HG03108 (cell line): Measurements from ENCODE around the gene ATP8B4.
"Not testable (repeated sequence)": the region's sequence is repeated elsewhere in the genome, so short reads cannot be mapped to it uniquely, and the experiment has no call there.

Source experiments
- ATAC-seq: cut with Tn5 transposase; IDR thresholded peaks from one replicate; pipeline ENCODE4 v1.9.1; 2021; ENCODE audit warnings: moderate library complexity; ENCODE audit not compliant: unreplicated experiment

ATP8B4 gene

DNA sequence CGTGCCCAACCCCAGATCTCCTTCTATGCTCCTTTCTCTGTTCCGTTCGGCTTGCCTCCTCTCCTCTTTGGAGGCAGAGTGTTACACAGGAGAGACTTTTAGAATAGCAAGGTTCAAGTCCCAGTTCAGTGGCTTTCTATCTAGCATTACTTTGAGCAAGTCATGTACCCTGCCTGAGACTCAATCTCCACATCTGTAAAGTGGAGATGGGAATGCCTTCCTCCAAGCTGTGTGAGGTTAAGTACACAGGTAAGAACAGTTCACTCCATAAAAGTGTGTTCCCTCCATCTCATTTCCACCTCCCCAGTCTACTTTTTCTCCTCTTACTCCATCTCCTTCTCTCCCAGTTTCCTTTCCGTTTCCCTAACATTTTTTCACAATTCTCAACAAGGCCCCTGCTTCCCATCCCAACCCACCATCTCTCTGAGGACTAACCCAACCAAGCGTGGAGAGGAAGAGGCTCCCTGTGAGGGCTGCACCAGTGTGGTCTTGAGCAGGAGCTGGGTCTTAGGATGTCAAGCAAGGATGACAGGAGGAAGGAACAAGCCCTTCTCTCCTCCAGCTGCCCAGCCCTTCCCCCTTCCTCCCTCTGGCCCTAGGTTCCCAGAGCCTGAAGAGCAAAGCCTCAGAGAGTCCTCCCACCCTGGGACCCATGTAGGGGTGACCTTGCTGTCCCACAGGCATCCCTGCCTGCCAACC lies 6.4 kb downstream of the ATP8B4 start:
- ATAC-seq, result no peak

DNA sequence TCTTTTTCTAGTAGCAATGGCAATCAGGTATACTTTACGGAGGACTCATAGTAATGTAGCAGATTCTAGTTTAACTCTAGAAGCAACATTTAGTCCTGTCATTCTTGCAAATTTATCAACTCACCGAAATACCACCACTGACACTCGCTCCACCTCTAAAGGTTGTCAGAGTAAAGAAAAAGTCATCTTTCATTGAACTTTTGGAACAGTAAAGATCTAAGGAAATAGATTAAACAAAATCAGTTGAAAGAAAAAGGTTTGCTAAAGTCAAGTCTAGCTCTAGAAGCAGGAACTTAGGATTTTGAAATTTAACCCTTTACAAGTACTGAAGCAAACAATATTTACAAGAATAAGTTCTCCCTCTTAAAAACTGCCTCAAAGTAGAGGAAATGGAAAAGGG lies 8.7 kb downstream of the ATP8B4 start:
- ATAC-seq, result no peak

DNA sequence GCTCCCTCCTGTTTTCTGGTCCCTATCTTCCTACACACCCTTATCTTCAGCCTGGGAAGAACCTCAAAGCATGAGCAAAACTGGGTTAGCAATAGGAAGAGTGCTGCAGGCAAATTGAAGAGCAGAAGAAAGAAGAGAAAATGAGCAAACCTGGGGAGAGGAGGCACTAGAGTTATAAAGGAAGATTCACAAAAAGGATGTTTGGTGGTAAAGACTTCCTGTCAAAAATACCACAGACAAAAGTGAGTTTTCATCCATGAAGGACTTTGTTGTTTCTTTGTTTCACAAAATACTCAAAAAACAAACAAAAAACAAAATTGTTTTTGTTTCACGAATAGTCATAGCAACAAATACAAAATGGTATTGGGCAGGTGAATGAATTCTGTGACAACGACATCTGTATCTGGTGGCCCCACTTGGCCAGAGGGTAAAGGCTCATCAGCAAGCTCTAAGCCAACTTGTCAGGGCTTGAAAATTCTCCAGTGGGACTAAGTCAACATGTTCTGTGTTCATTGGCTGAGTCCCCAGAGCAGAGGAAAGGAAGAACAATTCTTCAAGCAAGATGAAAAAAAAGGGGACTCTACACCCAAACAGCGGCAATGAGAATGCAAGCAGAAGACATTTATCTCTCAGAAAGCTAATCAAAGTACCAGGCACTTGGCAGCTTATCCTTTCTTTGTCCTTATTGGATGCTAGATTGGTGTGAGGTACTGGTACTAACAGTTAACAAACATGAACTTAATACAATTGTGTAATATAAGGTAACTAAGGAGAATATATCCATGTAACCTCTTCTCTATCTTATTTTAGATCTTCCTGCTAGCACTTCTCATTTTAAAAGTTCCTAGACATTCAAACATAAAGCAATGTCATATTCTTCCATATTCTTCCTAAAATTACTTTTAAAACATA lies 9.7 kb downstream of the ATP8B4 start:
- ATAC-seq, result no peak

DNA sequence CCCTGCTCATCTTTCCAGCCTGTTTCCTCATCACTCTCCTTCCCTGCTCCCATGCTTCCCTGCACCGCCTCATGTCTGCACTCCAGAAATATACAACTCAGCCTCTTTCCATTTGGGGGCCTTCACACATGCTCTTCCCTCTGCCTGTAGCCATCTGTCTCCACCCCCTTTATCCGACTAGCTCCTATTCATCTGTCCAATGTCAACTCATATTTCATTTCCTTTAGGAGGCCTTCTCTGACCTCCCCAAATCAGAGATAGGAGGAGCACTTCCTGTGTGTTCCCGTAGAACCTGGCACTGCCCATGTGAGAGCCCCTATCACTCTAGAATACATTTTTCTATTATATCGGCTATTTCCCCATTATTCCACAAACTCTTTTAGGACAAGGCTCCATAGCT lies 10.6 kb downstream of the ATP8B4 start:
- ATAC-seq, result no peak

DNA sequence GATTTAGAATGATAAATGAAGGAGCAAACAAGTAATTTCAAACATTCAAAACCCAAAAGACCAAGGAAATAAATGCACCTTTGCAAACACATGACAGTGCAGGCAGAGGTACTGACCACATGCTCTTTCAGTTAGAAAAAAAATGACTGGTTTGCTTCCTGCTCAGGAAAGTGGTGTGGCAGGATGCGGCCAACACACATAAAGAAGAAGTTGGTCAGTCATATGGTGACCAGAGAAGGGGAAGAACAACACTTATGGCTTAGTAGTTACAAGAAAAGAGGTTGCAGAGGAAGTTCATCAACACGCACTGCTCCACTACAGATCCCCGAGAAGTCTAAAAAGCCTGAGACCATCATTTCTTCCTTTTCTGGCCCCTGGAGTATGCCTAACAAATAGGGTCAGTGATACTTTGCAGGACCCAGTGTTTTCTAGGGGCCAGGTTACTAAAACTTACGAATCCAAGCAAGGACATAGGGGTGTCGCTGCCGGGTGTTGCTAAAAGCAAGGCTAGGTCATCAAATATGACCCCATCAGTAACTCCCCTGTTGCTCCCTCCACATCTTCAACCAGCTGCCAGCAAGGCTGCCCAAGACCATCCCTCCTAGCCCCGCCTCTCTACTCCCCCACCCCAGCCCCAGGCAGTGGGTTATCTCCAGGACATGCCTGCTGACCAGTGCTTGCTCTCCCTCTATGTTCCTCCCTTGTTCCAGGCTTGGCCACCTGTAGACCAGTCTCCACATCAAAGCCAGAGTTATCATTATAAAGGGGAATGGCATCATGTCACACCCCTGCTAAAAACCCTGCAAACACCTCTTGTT lies 11.2 kb downstream of the ATP8B4 start:
- ATAC-seq, result peak; percentile 99

DNA sequence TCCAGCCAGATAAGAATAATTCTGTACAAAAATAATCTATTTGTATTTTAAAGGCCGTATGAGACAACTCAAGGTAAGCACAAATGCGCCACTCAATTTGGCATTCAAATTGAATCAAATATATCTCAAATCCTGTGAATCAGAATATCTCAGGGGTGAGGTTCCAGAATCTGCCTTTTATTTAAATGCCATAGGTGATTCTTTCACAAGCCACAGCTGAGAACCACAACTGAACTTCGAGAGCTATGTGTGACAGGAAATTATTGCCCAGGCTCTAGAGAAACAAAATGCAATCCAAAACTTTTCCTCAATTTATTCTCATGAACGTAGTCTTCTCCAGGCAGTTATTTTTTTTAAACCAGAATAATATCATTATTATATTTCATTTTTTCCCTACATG lies 11.9 kb downstream of the ATP8B4 start:
- no peak for ATAC-seq

DNA sequence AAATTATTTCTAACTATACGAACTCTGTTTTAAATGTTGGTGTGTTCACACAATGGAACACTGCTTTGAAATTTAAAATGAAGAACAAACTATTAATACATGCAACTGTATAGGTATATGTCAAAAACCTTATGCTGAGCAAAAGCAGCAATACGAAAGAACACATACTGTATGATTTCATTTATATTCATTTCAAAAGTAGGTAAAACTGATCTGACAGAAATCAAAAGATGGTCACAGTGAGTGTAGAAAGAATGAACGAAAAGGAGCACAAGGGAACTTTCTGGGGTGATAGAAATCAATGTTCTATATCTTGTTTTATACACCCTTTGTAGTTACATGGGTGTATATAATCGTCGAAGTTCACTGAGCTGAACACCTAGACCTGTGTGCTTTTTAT lies 12.6 kb downstream of the ATP8B4 start:
- no peak for ATAC-seq

DNA sequence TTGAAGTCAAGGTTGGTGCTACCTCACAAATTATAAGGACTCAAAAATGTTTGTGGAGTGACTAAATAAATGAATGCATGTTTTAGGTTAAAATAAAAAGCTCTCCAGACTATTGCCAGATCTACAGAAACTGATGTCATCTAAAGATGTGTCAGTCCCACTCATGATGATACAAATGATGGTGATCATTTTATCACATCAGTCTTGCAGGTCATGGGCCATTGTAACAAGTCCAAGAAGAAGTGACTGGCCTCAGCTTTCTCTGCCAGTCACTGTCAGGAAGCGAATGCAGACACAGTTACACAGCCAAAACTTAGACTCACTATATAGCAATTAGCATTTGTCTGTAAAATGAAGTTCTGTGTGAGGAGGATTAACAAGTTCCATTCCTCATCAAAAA lies 18.5 kb downstream of the ATP8B4 start:
- ATAC-seq, result no peak

DNA sequence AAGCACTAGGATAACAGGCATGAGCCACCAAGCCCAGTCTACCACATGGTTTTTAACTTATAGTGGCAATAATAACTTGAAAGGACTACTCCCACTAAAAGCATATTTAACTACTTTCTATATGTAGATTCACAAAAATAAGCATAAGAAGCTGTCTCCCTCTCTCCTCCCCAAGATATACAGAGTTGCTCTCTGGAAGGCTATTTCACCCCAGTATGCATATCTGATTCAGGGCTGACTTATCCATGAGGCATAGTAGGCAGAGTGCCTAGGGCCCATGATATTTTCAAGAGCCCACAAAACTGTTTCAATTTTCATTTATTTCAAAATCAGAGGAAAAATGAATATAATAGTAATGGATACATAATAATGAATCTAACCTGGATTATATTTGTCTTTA lies 20.5 kb downstream of the ATP8B4 start:
- no peak for ATAC-seq

DNA sequence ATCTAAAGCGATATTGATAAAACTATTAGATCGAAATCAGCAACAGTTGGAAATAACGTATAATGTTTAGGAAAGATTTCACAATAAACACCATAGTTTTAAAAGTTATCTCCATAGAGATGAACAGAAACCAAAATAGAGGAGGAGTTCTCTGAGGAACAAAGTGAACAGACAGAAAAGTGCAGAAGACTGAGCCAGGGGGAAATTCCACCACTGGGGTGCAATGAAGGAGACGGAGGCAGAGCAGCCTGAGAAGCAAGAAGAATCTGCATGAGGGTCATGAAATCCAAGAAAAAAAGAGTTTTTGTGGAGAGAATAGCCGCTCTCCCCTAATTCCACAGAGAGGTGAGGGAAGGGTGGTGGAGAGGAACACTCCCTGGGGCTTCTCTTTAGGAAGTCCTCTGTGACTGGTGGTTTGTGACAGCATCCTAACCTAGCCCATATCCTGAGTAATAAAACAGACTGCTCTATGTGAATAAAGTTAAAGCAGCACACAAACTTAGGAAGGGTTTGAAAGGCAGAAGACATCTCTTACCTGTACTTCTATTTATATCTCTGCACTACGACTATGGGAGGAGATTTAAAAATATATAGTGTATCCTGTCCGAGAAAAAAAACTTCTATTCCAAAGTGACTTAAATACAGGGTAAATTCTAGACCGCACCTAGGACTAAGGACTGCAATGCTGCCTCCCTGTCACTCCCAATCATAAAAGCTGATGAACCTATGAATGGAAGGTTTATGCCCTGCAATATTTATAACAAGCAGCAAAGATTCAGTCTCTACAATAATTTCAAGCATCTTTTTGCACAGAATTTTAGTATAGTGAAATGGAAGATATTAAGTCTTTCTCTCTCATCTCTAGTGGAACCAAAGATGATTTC lies 22.9 kb downstream of the ATP8B4 start:
- no peak for ATAC-seq

DNA sequence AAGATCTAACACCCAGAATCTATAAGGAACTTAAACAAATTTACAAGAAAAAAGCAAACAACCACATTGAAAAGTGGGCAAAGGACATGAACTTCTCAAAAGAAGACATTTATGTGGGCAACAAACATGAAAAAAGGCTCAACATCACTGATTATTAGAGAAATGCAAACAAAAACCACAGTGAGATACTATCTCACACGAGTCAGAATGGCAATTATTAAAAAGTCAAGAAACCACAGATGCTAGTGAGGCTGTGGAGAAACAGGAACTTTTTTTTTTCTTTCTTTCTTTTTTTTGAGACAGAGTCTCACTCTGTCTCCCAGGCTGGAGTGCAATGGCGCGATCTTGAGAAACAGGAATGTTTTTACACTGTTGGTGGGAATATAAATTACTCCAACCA lies 29.6 kb downstream of the ATP8B4 start:
- not testable (repeated sequence) for ATAC-seq

DNA sequence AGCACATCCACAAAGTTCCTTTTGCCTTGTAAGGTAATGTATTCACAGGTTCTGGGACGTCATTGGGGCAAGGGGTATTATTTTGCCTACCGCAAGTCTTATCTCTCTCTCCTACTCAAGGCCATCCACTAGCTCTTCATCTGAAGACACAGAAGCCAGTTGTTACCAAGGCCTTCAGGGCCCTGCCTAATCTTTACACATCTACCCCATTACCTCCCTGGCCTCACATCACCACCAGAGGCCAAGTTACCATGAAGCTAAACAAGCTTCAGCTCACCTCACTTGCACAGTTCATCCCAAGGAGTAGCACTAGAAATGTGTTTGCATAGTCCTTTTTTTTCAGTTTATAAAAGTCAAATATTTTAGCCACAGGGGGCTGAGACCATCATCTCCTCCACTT lies 34.1 kb downstream of the ATP8B4 start:
- no peak for ATAC-seq

DNA sequence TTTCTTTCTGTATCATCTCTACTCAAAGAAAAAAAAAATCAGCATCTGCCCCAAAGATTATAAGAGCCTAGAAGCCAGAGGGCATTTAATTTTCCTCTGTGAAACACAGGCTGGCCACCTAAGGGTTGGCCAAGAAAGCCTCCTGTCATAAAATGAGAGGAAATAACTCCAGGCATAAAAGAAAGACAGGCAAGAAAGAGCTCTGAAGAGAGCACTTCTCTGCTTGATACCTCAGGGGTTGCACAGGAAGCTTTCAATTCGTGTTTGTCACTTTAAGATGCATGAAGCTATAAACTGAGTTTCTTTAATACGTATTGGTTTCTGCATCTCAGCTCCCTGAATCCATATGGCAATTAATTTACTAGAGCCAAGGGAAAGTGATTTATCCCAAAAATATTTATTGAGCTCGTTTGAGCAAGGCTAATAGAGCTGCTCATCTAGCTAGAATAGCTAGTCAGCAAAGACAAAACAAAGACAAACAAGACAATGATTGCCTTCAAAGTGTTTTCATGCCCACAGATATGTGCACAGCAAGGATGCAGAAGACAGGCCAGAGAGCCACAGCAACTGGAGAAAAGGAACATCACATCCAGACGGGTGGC lies 35.5 kb downstream of the ATP8B4 start:
- ATAC-seq, result no peak

DNA sequence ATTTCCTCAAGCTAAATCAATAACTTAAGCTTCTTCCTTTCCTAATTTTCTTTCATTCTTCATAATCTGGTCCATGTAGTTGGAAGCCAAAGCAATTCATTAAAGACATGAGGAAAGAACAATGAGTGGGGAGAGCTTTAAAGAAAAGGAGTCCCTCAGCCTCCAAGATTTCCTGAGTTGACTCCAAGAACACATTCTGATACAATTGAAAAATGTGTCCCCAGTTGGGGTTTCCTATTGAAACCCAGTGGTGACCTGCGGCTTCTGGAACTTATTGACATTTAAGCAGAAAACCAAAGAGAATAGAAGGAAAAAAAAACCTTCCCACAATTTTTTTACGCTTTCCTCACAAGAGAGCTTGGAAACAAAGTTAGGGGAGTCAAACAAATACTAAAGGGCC lies 37.0 kb downstream of the ATP8B4 start:
- no peak for ATAC-seq

DNA sequence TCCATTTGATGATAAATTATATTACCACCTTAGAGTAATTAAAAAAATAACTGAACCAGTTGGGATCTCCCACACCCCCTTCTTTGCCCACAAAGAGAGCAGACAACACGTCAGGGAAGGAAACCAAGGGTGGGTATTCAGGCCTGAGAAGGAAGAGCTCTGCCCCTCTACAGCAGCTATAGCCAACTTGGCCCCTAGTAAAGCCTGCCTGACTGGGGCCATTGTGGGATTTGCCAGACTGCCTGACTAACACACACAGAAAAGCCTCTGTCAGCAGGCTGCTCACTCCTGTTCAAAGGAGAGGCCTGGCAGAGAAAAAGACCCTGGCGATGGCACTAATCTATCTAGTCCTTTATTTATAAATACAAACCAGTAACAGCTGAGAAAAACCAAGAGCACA lies 41.4 kb downstream of the ATP8B4 start:
- no peak for ATAC-seq

DNA sequence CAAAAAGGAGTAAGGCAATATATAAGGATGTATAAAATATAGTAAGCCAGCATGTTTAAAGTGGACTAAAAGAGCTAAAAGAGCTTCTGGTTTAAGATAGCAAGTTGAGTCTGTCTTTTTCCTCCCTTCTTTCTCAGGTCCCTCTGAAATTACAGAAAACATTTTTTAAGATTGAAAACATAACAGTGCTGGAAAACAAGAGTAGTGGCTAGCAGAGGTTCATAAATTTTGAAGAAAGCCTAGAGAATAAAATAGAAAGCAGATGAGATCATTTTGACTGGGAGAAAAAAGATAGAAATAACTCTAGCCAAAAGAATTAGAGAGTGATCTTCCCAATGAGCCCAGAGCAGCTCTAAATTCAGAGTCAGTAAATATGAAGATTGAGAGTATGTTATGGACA lies 41.9 kb downstream of the ATP8B4 start:
- no peak for ATAC-seq

DNA sequence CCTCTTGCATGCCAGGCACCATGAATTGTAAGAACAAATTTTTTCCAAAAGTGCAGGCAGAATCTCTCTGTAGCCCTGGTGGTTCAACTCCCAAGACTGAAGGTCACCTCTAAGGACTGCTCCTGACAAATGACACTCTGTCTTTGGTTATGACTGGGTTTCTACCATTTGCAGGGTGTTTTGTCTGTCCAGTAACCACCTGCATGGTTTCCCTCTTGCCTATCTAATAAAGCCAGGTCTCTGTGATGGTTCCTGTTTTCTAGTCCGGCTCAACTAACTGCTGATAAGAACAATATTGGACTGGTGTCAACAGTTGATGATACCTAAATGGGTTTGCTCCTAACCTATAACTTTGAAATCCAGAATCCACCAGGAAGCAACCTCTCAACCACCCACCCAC lies 43.7 kb downstream of the ATP8B4 start:
- no peak for ATAC-seq

DNA sequence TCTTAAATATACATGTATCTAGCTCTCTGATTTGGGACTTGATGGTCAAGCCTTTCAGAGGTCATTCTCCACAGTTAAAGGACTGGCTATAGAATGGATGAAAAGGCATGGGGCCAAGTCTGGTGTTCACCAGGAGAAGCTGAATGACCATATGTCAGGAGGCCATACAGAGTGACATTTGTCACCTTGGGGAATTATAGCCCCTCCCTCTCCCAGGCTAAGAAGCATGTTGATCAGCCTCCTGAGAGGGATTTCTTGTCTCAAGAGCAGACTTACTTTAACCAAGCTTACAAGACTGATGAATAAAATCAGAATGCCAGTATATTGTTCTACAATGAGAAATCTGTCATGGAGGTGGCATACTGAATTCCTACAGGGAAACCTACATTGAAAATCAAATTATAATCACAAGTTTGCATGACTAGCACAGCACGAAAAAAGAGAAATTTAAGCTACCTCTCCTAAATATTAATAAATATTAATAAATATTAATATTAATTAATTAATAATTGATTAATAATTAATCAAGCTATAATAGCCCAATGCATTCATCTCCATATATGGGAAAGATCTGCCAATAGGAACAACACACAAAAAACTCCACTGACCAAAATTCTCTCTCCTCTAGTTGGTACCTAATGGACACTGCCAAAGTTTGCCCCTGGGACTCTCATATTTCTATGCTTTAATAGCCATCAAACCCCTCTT lies 47.3 kb downstream of the ATP8B4 start:
- no peak for ATAC-seq

DNA sequence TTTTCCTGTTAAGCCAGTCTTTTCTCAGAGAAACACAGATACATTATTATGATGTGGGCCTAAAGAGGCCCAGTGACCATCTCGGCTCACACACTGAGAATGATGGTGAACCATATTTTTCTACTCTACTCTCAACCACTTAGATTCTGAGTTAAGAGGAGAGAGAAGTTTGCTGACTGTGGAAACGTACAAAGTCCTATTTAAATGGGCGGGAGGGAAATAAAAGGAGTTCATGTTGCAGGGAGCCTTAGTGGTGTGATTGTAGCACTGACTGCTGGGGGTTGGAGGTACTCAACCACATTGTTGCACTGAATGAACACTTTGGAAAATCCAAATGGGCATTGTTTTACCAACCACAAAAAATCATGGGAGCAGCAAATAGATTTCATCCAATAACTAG lies 51.0 kb downstream of the ATP8B4 start:
- no peak for ATAC-seq

DNA sequence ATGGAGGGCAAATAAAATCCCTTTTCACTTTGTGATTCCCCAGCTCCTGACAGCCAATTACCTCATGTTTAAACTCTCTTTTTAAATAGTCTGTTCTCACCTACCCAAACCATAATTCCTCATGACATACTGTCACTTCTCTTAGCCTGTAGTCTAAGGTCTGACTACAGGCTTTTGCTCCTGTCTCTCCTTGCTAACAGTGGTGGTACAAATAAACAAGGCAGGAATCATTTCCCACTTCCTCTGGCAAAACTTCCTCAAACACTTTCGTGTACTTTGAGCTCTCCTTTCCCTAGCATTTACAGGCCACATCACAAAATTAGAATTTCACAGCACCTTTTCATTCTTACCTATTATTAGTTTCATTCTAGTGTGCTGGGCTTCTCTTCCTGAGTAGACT lies 51.8 kb downstream of the ATP8B4 start:
- no peak for ATAC-seq
